Measurements from ENCODE around the gene PHF2. TPM values are rescaled to one million over a fixed set of nuclear protein-coding genes. Genes with fewer than 3 reads are reported as not detected.

The PHF2 gene
- polyA plus RNA-seq, 4 donors: 8.6 to 21.2 (median 12.8) TPM

DNA sequence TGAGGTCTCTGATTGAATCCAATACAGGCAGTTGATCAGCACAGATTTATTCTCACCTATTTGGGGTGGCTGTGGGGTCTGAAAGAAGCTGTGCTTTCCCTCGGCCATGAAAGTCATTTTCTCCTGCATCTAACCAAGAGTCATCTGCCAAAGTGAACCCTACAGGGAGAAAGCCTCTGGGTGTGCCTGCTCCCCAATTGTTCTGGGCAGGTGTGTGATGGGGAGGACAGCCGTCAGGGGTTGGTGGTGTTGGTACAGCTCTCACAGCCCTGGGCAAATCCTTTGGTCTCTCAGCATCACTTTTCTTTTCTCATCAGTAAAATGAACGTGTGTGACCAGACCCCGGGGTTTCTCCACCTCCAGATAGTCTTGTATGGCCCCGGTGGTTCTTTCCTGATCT is 2.5 kb downstream of the PHF2 start:
- FAIRE-seq (no peak), DNase-seq (no peak)
- WGBS, 3 donors: 69 to 76% (median 72%) methylated on average over 5 of the region's 5 CpGs
- H3K27ac ChIP-seq (ENCODE audit: low read depth in 1 of 3, low read length in 2 of 3): no peak overlapping the region
- H3K9me3 ChIP-seq (ENCODE audit: control insufficient read depth in 2 of 2, insufficient read depth in 1 of 2, low read depth in 1 of 2, low read length in 1 of 2): no peaks in the 10 kb centered on the region
- H3K4me3 ChIP-seq (ENCODE audit: low read depth in 1 of 3, low read length in 3 of 3): no peak overlapping the region
- H3K36me3 ChIP-seq (ENCODE audit: control insufficient read depth in 3 of 3, insufficient read depth in 2 of 3, low read depth in 1 of 3, low read length in 3 of 3): peaks cover 0 to 3% (median 0%) of the 10 kb centered on the region in 3 donors
- peaks cover 3 to 47% (median 12%) of the 10 kb centered on the region in 3 donors for H3K4me1 ChIP-seq (ENCODE audit: control insufficient read depth in 3 of 3, insufficient read depth in 2 of 3, low read depth in 1 of 3, low read length in 2 of 3)
- no peaks in the 10 kb centered on the region for H3K27me3 ChIP-seq (ENCODE audit: control insufficient read depth in 3 of 3, insufficient read depth in 3 of 3, low read length in 3 of 3)

GRCh38 chr9:93579711-93580516 is 3.5 kb downstream of the PHF2 start:
- no peak for DNase-seq
- peaks cover 0 to under 1% of the 10 kb centered on the region in 2 donors for H3K9me3 ChIP-seq (ENCODE audit: control insufficient read depth in 2 of 2, insufficient read depth in 1 of 2, low read depth in 1 of 2, low read length in 1 of 2)
- H3K4me1 ChIP-seq (ENCODE audit: control insufficient read depth in 3 of 3, insufficient read depth in 2 of 3, low read depth in 1 of 3, low read length in 2 of 3): peaks cover 3 to 43% (median 12%) of the 10 kb centered on the region in 3 donors
- H3K27ac ChIP-seq (ENCODE audit: low read depth in 1 of 3, low read length in 2 of 3): no peak overlapping the region
- 79 to 83% (median 82%) methylated on average over 20 of the region's 20 CpGs for WGBS, 3 donors
- H3K36me3 ChIP-seq (ENCODE audit: control insufficient read depth in 3 of 3, insufficient read depth in 2 of 3, low read depth in 1 of 3, low read length in 3 of 3): peaks cover 0 to 3% (median 0%) of the 10 kb centered on the region in 3 donors
- no peak overlapping the region for H3K4me3 ChIP-seq (ENCODE audit: low read depth in 1 of 3, low read length in 3 of 3)
- no peak for FAIRE-seq
- H3K27me3 ChIP-seq (ENCODE audit: control insufficient read depth in 3 of 3, insufficient read depth in 3 of 3, low read length in 3 of 3): no peaks in the 10 kb centered on the region

- FAIRE-seq (no peak), DNase-seq (no peak)
- H3K27ac ChIP-seq (ENCODE audit: low read depth in 1 of 3, low read length in 2 of 3): no peak overlapping the region
- H3K9me3 ChIP-seq (ENCODE audit: control insufficient read depth in 2 of 2, insufficient read depth in 1 of 2, low read depth in 1 of 2, low read length in 1 of 2): peaks cover 0 to 5% of the 10 kb centered on the region in 2 donors
- H3K27me3 ChIP-seq (ENCODE audit: control insufficient read depth in 3 of 3, insufficient read depth in 3 of 3, low read length in 3 of 3): no peaks in the 10 kb centered on the region
- no peak overlapping the region for H3K4me3 ChIP-seq (ENCODE audit: low read depth in 1 of 3, low read length in 3 of 3)
- H3K4me1 ChIP-seq (ENCODE audit: control insufficient read depth in 3 of 3, insufficient read depth in 2 of 3, low read depth in 1 of 3, low read length in 2 of 3): peaks cover 0 to 38% (median 12%) of the 10 kb centered on the region in 3 donors
- H3K36me3 ChIP-seq (ENCODE audit: control insufficient read depth in 3 of 3, insufficient read depth in 2 of 3, low read depth in 1 of 3, low read length in 3 of 3): peaks cover 0 to 12% (median 0%) of the 10 kb centered on the region in 3 donors
- 57 to 70% (median 64%) methylated on average over 9 to 10 of the region's 10 CpGs for WGBS, 3 donors
Measured at GRCh38 chr9:93580654-93581380, 4.4 kb downstream of the PHF2 start.

GRCh38 chr9:93582115-93582514 is 5.7 kb downstream of the PHF2 start:
- peak overlapping the region in 2 of 3 donors; percentile 4 to 46 for H3K27ac ChIP-seq (ENCODE audit: low read depth in 1 of 3, low read length in 2 of 3)
- H3K36me3 ChIP-seq (ENCODE audit: control insufficient read depth in 3 of 3, insufficient read depth in 2 of 3, low read depth in 1 of 3, low read length in 3 of 3): peaks cover 0 to 17% (median 0%) of the 10 kb centered on the region in 3 donors
- no peak overlapping the region for H3K4me3 ChIP-seq (ENCODE audit: low read depth in 1 of 3, low read length in 3 of 3)
- H3K27me3 ChIP-seq (ENCODE audit: control insufficient read depth in 3 of 3, insufficient read depth in 3 of 3, low read length in 3 of 3): no peaks in the 10 kb centered on the region
- H3K4me1 ChIP-seq (ENCODE audit: control insufficient read depth in 3 of 3, insufficient read depth in 2 of 3, low read depth in 1 of 3, low read length in 2 of 3): peaks cover 0 to 38% (median 12%) of the 10 kb centered on the region in 3 donors
- 17 to 37% (median 21%) methylated on average over 5 of the region's 5 CpGs for WGBS, 3 donors
- FAIRE-seq (no peak), DNase-seq (peak; percentile 60 to 70)
- peaks cover 0 to 5% of the 10 kb centered on the region in 2 donors for H3K9me3 ChIP-seq (ENCODE audit: control insufficient read depth in 2 of 2, insufficient read depth in 1 of 2, low read depth in 1 of 2, low read length in 1 of 2)

DNA sequence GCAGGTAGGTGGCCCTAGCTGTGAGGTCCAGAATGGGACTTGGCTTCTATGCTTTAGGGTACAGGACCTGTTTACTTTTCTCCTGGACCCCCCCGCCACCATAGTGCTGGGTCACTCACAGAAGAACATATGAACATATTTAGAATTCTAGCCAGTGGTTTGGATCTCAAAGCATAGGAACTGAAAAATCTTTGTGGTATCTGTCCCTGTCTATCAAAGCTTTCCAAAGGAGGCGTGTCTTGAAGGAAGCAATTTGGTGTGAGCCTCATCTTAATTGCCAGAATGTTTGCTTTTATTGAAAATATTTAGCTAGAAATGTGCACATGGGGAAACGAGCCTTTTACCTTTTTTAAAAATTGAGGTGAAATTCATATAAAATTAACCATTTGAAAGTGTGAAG is 6.2 kb downstream of the PHF2 start:
- FAIRE-seq: no peak
- Histone ChIP-seq H3K36me3 (ENCODE audit: control insufficient read depth in 3 of 3, insufficient read depth in 2 of 3, low read depth in 1 of 3, low read length in 3 of 3) (peaks cover 0 to 17% (median 0%) of the 10 kb centered on the region in 3 donors), H3K27me3 (ENCODE audit: control insufficient read depth in 3 of 3, insufficient read depth in 3 of 3, low read length in 3 of 3) (no peaks in the 10 kb centered on the region), H3K4me3 (ENCODE audit: low read depth in 1 of 3, low read length in 3 of 3) (no peak overlapping the region), H3K27ac (ENCODE audit: low read depth in 1 of 3, low read length in 2 of 3) (peak overlapping the region in 2 of 3 donors; percentile 4 to 46), H3K9me3 (ENCODE audit: control insufficient read depth in 2 of 2, insufficient read depth in 1 of 2, low read depth in 1 of 2, low read length in 1 of 2) (peaks cover 0 to 5% of the 10 kb centered on the region in 2 donors), H3K4me1 (ENCODE audit: control insufficient read depth in 3 of 3, insufficient read depth in 2 of 3, low read depth in 1 of 3, low read length in 2 of 3) (peaks cover 0 to 37% (median 12%) of the 10 kb centered on the region in 3 donors)
- 33 to 71% (median 56%) methylated on average over 3 of the region's 3 CpGs for WGBS, 3 donors
- DNase-seq: no peak

DNA sequence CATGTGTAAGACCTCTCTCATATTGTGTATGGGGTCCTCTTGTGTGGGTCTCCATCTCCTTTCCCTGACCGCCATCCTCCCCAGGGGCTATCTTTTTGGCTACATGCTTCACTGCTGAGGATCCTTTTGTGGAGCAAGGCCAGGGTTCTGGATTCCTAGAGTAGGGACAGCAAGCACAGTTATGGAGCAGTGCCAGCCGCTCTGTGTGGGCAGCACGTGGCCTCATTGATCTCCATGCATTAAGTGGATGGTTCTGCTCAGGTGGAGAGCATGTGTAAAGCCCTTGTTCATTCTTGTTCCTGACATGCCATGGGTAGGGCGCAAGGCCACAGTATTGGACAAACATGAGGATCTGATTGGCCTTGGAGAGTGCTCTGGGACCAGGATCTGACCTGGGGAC is 8.9 kb downstream of the PHF2 start:
- H3K27me3 ChIP-seq (ENCODE audit: control insufficient read depth in 3 of 3, insufficient read depth in 3 of 3, low read length in 3 of 3): no peaks in the 10 kb centered on the region
- no peak overlapping the region for H3K27ac ChIP-seq (ENCODE audit: low read depth in 1 of 3, low read length in 2 of 3)
- H3K4me1 ChIP-seq (ENCODE audit: control insufficient read depth in 3 of 3, insufficient read depth in 2 of 3, low read depth in 1 of 3, low read length in 2 of 3): peaks cover 0 to 22% (median 12%) of the 10 kb centered on the region in 3 donors
- no peak for DNase-seq
- 90 to 98% (median 96%) methylated on average over 4 of the region's 4 CpGs for WGBS, 3 donors
- no peak for FAIRE-seq
- H3K36me3 ChIP-seq (ENCODE audit: control insufficient read depth in 3 of 3, insufficient read depth in 2 of 3, low read depth in 1 of 3, low read length in 3 of 3): peaks cover 0 to 17% (median 0%) of the 10 kb centered on the region in 3 donors
- H3K4me3 ChIP-seq (ENCODE audit: low read depth in 1 of 3, low read length in 3 of 3): no peak overlapping the region
- H3K9me3 ChIP-seq (ENCODE audit: control insufficient read depth in 2 of 2, insufficient read depth in 1 of 2, low read depth in 1 of 2, low read length in 1 of 2): peaks cover 0 to 5% of the 10 kb centered on the region in 2 donors

GRCh38 chr9:93585695-93586094 is 9.3 kb downstream of the PHF2 start:
- WGBS, 3 donors: 97 to 98% (median 98%) methylated on average over 4 of the region's 4 CpGs
- H3K4me1 ChIP-seq (ENCODE audit: control insufficient read depth in 3 of 3, insufficient read depth in 2 of 3, low read depth in 1 of 3, low read length in 2 of 3): peaks cover 0 to 19% (median 12%) of the 10 kb centered on the region in 3 donors
- H3K4me3 ChIP-seq (ENCODE audit: low read depth in 1 of 3, low read length in 3 of 3): no peak overlapping the region
- no peak for DNase-seq
- no peaks in the 10 kb centered on the region for H3K27me3 ChIP-seq (ENCODE audit: control insufficient read depth in 3 of 3, insufficient read depth in 3 of 3, low read length in 3 of 3)
- peaks cover 0 to 19% (median 0%) of the 10 kb centered on the region in 3 donors for H3K36me3 ChIP-seq (ENCODE audit: control insufficient read depth in 3 of 3, insufficient read depth in 2 of 3, low read depth in 1 of 3, low read length in 3 of 3)
- no peak for FAIRE-seq
- no peak overlapping the region for H3K27ac ChIP-seq (ENCODE audit: low read depth in 1 of 3, low read length in 2 of 3)
- peaks cover 0 to 5% of the 10 kb centered on the region in 2 donors for H3K9me3 ChIP-seq (ENCODE audit: control insufficient read depth in 2 of 2, insufficient read depth in 1 of 2, low read depth in 1 of 2, low read length in 1 of 2)

GRCh38 chr9:93586290-93587057 is 10.1 kb downstream of the PHF2 start:
- Histone ChIP-seq H3K36me3 (ENCODE audit: control insufficient read depth in 3 of 3, insufficient read depth in 2 of 3, low read depth in 1 of 3, low read length in 3 of 3) (peaks cover 0 to 27% (median 0%) of the 10 kb centered on the region in 3 donors), H3K4me3 (ENCODE audit: low read depth in 1 of 3, low read length in 3 of 3) (no peak overlapping the region), H3K9me3 (ENCODE audit: control insufficient read depth in 2 of 2, insufficient read depth in 1 of 2, low read depth in 1 of 2, low read length in 1 of 2) (peaks cover 0 to 5% of the 10 kb centered on the region in 2 donors), H3K4me1 (ENCODE audit: control insufficient read depth in 3 of 3, insufficient read depth in 2 of 3, low read depth in 1 of 3, low read length in 2 of 3) (peaks cover 0 to 11% (median 8%) of the 10 kb centered on the region in 3 donors), H3K27me3 (ENCODE audit: control insufficient read depth in 3 of 3, insufficient read depth in 3 of 3, low read length in 3 of 3) (no peaks in the 10 kb centered on the region), H3K27ac (ENCODE audit: low read depth in 1 of 3, low read length in 2 of 3) (no peak overlapping the region)
- 91 to 96% (median 92%) methylated on average over 13 of the region's 13 CpGs for WGBS, 3 donors
- no peak for FAIRE-seq
- DNase-seq: no peak

Data from small intestine (tissue), 7 donors.